ENCODE measurements around the gene R3HCC1L.

- no peak for TF ChIP-seq CTCF (IDR thresholded peaks at IDR 0.05)
- TF ChIP-seq POLR2A (IDR thresholded peaks at IDR 0.05): no peak
Observed at GRCh38 chr10:98268694-98269431, 134.4 kb downstream of the R3HCC1L start.
